HL-60 (cell line): ENCODE results near the gene TMED10.

Experiments used
- TF ChIP-seq, protein P1 (sequence below): IDR thresholded peaks from one replicate; pipeline ENCODE4 v1.5.1; 2011; ENCODE audit warnings: low read length, control low read depth, inconsistent platforms; ENCODE audit not compliant: insufficient read depth
- TF ChIP-seq, protein P2 (sequence below): IDR thresholded peaks from 2 replicates; pipeline ENCODE4 v1.6.1; 2012; ENCODE audit warnings: low read depth; ENCODE audit not compliant: insufficient replicate concordance

DNA sequence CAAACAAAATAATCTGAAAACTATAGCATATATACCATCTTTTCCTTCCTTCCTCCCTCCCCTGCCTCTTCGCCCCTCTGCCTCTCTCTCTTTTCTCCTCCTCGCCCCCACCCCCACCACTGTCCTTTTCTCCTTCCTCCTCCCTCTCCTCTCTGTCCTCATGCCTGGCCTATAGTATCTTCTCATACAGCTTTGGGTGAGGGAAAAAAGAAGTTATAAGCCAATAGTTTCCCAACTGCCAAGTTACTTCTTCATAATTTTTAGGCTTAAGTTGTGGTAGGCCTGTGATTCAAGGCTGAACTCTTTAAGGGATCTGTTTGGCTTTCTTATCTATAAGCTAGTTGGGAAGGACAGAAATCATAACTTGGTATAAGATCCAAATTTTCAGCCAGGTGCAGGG lies 9.1 kb downstream of the TMED10 start:
- TF ChIP-seq, protein P1, sequence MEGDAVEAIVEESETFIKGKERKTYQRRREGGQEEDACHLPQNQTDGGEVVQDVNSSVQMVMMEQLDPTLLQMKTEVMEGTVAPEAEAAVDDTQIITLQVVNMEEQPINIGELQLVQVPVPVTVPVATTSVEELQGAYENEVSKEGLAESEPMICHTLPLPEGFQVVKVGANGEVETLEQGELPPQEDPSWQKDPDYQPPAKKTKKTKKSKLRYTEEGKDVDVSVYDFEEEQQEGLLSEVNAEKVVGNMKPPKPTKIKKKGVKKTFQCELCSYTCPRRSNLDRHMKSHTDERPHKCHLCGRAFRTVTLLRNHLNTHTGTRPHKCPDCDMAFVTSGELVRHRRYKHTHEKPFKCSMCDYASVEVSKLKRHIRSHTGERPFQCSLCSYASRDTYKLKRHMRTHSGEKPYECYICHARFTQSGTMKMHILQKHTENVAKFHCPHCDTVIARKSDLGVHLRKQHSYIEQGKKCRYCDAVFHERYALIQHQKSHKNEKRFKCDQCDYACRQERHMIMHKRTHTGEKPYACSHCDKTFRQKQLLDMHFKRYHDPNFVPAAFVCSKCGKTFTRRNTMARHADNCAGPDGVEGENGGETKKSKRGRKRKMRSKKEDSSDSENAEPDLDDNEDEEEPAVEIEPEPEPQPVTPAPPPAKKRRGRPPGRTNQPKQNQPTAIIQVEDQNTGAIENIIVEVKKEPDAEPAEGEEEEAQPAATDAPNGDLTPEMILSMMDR: no peak
- TF ChIP-seq, protein P2, sequence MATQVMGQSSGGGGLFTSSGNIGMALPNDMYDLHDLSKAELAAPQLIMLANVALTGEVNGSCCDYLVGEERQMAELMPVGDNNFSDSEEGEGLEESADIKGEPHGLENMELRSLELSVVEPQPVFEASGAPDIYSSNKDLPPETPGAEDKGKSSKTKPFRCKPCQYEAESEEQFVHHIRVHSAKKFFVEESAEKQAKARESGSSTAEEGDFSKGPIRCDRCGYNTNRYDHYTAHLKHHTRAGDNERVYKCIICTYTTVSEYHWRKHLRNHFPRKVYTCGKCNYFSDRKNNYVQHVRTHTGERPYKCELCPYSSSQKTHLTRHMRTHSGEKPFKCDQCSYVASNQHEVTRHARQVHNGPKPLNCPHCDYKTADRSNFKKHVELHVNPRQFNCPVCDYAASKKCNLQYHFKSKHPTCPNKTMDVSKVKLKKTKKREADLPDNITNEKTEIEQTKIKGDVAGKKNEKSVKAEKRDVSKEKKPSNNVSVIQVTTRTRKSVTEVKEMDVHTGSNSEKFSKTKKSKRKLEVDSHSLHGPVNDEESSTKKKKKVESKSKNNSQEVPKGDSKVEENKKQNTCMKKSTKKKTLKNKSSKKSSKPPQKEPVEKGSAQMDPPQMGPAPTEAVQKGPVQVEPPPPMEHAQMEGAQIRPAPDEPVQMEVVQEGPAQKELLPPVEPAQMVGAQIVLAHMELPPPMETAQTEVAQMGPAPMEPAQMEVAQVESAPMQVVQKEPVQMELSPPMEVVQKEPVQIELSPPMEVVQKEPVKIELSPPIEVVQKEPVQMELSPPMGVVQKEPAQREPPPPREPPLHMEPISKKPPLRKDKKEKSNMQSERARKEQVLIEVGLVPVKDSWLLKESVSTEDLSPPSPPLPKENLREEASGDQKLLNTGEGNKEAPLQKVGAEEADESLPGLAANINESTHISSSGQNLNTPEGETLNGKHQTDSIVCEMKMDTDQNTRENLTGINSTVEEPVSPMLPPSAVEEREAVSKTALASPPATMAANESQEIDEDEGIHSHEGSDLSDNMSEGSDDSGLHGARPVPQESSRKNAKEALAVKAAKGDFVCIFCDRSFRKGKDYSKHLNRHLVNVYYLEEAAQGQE: no peak
